Fibroblast of skin of back (primary cell): ENCODE data around the gene COL26A1.
A peak's percentile ranks its signal among the peaks of the same experiment; 100 is the strongest.

Experiments
- DNase-seq: peaks from one replicate; pipeline ENCODE4 v3.0.0-alpha.2; 2013

COL26A1 gene

GRCh38 chr7:101373812-101374614 is 11.3 kb downstream of the COL26A1 start:
- peak; percentile 88 for DNase-seq

DNA sequence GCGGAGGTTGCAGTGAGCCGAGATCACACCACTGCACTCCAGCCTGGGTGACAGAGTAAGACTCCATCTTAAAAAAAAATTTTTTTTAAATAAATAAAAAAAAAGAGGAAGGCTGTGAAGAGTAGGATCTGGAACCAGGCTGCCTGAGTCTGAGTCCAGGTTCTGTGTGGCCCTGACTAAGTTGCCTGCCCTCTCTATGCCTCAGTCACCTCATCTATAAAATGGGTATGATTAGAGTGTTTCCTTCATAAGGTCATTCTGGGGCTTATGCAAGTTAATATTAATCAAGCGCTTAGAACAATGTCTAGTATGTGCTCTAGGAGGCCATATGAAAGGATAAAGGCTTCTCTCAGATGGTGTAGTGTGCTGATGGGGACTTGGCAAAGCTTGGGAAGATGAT is 12.3 kb downstream of the COL26A1 start:
- no peak for DNase-seq

DNA sequence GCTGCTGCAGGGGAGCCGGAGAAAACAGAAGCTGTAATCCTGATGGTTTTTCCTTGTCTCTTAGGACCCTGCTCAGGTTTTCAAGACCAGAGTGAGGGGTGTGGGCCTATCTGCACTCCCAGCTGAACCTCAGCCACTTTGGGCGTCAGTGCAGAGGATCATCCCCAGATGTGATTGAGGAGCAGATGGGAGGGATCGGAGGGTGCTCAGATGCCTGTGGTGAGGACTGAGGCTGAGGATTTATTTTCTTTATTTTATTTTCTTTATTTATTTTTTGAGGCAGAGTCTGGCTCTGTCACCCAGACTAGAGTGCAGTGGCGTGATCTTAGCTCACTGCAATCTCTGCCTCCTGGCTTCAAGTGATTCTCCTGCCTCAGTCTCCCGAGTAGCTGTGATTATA is 13.9 kb downstream of the COL26A1 start:
- DNase-seq = peak; percentile 57

- peak; percentile 82 for DNase-seq
Observed at GRCh38 chr7:101377189-101377736, 14.6 kb downstream of the COL26A1 start.

DNA sequence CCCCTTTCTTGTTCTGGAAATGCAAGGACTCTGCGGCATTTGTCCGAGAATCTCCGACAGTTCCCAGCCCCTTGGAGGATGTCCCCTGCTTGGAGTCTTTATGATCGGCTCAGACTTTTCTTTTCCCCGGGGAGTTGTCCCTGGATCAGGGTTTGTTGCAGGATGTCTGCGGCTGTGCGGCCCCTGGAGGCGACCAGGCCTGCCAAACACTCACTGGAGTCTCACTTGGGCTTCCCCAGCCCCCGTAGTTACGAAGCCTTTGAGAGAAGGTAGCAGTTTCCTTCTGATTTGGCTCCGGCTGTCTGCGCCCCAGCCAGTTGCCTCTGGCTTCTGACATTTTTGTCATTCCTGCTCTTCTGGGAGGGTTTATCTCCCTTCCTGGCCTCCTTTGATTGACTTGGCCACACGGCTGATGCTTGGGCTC is 16.1 kb downstream of the COL26A1 start:
- peak; percentile 92 for DNase-seq

GRCh38 chr7:101379302-101379701 is 16.6 kb downstream of the COL26A1 start:
- DNase-seq = no peak

GRCh38 chr7:101381549-101382111 is 19.0 kb downstream of the COL26A1 start:
- no peak for DNase-seq

- no peak for DNase-seq
Observed at GRCh38 chr7:101382937-101383336, 20.3 kb downstream of the COL26A1 start.

DNA sequence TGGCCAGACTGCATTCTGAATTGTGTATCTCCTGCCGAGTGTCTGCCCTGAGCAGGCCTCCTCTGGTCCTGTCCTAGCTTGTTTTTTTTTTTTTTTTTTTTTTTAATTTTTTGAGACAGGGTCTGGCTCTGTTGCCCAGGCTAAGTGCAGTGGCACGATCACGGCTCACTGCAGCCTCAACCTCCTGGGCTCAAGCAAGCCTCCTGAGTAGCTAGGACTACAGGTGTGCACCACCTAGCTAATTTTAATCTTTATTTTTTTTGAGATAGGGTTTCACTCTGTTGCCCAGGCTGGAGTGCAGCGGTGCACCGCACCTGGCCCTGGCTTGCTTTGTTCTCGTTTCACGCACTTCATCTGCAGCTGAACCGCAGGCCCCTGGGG is 23.5 kb downstream of the COL26A1 start:
- no peak for DNase-seq

GRCh38 chr7:101386558-101387231 is 24.0 kb downstream of the COL26A1 start:
- DNase-seq = peak; percentile 54

DNA sequence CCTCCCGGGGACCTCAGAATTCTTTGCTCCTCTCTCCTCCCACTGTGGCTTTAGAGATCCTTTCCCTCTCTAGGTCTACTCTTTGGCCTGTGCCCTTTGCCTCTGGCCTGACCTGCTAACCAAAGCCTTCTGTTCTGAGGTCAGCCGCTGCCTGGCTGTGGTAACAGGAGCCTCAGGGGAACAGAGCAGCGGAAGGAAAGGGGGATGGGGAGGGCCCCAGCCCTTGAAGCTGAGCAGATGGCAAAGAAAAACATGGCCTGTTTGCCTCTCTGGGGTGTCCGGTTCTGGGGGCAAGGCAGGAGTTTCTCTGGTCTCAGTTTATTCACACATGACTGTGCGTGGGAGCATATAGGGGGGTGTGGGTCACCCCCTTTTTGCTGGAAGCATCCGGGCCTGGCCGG is 28.2 kb downstream of the COL26A1 start:
- DNase-seq = peak; percentile 53

DNA sequence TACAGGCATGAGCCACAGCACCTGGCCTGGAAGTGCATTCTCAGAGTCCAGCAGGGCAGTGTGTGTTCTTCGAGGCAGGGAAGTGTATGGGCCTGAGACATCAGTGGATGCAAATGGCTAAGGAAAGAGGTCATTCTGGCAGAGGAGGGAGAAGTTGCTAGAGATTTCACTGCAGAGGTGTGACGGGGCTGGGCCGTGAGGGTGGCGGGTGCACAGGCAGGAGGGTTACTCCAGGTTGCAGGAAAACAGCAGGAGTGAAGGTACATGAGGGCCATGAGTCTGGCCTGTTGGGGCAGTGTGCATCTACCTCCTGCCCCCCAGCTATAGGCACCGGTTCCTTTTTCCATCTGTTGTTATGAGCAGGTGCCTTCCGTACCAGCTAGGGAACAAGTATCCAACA is 29.3 kb downstream of the COL26A1 start:
- DNase-seq = no peak

- no peak for DNase-seq
Observed at GRCh38 chr7:101393865-101394264, 31.2 kb downstream of the COL26A1 start.

DNA sequence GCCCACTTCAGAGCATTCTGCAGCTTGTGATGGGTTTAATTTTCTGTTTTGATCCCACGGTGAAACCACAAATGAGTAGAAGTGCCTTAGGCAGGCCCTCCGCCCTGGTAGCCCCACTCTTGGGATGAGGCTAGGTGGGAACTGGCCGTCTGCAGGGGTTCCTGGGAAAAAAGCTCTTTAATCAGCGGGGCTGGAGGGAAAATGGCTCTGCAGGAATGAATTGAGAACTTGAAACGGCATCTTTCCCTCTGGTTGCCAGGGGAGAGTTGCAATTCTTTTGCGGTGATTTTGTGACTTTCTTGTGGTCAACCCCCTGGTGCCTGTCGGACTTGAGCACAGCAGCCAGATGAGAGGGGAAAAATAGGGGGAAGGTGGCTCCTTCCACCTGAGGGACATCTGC is 32.7 kb downstream of the COL26A1 start:
- DNase-seq = no peak

DNA sequence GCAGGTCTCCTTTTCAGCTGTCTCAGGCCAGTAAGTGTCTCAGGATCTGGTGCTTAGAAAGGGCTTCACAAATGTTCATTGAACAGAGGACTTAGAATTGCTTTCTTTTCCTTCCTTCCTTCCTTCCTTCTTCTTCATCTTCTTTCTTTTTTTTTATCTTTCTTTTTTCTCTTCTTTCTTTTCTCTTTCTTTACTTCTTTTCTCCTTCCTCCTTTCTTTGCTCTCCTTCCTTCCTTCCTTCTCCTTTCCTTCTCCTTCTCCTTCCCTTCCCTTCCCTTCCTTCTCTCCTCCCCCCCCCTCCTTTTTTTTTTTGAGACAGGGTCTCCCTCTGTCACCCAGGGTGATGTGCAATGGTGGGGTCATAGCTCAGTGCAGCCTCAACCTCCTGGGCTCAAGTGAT is 34.6 kb downstream of the COL26A1 start:
- DNase-seq = no peak

GRCh38 chr7:101397770-101398324 is 35.2 kb downstream of the COL26A1 start:
- DNase-seq = no peak

DNA sequence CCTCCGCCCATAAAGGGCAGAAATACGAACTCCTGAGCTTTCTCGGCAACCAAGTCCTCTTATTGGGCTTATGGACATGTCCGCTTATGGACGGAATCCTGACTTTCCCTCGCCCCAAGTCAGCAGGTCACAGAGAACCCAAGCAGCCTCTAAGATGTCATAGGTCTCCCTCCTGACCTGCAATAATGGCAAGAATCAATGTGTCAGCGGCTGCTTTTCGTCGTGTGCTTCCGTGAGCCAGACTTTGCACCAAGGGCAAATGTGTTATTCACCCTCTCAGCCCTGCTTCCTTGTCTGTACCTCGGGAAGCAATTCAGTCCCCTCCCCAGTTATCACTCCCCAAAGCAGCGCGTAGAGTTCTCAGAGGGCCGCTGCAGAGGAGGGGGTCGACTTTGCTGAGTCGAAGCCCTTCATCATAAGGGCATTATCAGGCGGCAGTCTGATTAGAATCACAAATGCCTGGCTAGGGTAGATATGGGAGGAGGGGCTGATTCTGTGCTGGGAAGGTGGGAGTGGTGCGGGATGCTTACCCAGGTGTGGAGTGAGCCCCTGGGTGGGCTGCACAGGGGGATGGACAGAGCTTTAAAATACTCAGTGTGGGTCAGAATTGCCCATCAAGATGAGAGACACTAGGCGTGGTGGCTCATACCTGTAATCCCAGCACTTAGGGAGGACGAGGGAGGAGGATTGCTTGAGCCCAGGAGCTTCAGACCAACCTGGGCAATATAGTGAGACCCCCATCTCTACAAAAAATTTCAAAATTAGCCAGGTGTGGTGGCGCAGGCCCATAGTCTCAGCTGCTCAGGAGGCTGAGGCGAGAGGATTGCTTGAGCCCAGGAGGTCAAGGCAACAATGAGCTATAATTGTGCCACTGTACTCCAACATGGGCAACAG is 36.0 kb downstream of the COL26A1 start:
- DNase-seq = no peak

DNA sequence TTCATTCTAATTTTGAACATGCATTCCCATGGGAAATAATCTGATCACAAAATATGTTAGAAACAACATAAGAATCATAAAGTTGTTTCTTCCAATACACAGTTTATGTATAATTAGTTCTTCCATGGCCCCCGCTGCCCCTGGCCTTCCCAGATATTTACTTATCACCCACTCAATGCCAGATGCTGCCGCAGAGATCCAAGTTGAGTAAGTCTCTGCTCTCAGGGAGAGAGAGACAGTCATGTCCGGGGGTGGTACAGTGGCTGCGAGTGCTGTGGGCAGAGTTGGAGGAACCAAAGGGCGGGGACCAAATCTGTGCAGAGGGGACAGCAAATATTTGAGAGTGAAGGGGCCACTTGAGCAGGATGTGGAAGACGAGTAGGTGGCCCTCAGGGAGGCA is 37.1 kb downstream of the COL26A1 start:
- DNase-seq = peak; percentile 41

DNA sequence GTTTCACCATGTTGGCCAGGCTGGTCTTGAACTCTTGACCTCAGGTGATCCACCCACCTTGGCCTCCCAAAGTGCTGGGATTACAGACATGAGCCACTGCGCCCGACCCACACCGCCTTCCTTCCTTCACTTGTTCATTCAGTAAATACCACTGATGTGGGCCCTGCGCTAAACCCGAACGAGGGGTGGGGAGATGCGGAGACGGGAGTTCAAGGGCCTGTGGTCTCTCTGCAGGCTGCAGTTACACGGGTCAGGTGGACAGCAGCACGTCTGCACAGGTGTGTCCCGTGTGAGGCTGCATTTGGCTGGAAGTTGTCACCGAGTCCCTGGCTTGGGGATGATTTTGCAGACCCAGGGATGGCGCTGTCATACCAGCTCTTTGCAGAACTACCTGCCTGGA is 38.1 kb downstream of the COL26A1 start:
- DNase-seq = no peak

DNA sequence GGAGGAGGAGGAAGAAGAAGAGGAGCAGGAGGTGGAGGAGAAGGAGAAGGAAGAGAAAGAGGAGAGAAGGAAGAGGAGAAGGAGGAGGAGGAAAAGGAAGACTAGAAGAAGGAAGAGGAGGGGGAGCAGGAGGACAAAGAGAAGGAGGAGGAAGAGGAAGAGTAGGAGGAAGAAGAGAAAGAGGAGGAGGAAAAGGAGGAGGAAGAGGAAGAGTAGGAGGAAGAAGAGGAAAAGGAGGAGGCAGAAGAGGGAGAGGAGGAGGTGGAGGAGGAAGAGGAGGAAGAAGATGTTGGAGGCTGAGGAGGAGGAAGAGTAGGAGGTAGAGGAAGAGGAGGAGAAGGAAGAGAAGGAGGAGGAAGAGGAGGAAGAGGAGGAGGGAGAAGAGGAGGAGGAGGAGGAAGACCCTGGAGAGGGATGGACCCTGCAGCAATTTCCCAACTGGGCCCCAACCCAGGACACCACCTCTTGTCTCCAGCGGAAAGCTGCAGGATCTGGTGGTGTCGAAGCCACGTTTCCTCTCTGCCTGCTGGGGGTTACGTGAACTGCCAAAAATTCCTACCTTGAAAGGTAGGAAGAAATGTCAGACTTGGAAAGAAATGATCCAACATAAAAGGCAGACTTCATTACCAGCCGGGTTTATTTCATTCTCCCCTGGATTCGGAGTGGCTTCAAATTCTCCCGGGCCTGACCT is 38.9 kb downstream of the COL26A1 start:
- no peak for DNase-seq

DNA sequence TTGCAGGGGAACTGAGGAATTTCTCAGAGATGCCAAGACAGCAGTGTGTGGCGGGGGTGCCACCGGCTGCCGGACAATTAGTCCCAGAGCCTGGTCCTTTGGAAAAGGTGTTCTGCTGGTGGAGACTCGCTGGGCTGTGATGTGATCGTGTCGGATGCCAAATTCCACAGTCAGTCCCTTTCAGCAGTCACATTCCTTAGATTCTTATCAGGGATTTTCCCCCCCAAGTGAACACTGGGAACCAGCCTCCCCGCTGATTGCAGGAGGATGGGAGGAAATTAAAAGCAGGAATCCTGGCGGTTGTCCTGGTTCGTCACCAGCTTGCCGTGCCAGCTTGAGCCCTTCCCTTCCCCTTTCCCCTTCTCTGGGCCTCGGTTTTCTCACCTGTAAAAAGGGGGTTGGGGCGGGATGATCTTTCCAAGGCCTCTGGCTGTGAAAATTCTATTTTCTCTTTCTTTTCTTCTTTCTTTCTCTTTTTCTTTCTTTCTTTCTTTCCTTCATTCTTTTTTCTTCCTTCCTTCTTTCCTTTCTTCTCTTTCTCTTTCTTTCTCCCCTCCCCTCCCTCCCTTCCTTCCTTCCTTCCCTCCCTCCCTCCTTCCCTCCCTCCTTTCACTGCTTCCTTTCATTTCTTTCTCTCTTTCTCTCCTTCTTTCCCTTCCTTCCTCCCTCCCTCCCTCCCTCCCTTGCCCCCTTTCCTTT is 39.6 kb downstream of the COL26A1 start:
- DNase-seq = peak; percentile 92
